GM21367 (cell line): Measurements from ENCODE around the gene TXNDC8.

Source experiments
- ATAC-seq: cut with Tn5 transposase; IDR thresholded peaks from one replicate; pipeline ENCODE4 v1.9.1; 2021; ENCODE audit not compliant: unreplicated experiment

The TXNDC8 gene

GRCh38 chr9:110282018-110282738, 55.5 kb downstream of the TXNDC8 start:
- no peak for ATAC-seq

- no peak for ATAC-seq
Observed at GRCh38 chr9:110278080-110278707, 59.5 kb downstream of the TXNDC8 start.

- ATAC-seq = no peak
Observed at GRCh38 chr9:110276781-110277180, 60.9 kb downstream of the TXNDC8 start.

- no peak for ATAC-seq
Observed at GRCh38 chr9:110270211-110270995, 67.3 kb downstream of the TXNDC8 start.

GRCh38 chr9:110266795-110267194, 70.9 kb downstream of the TXNDC8 start:
- no peak for ATAC-seq

- ATAC-seq = no peak
Observed at GRCh38 chr9:110261632-110262031, 76.0 kb downstream of the TXNDC8 start.

- ATAC-seq = no peak
Observed at GRCh38 chr9:110260911-110261310, 76.8 kb downstream of the TXNDC8 start.

GRCh38 chr9:110259566-110259965, 78.1 kb downstream of the TXNDC8 start:
- ATAC-seq = no peak

- no peak for ATAC-seq
Observed at GRCh38 chr9:110258690-110259091, 79.0 kb downstream of the TXNDC8 start.

GRCh38 chr9:110257956-110258355, 79.7 kb downstream of the TXNDC8 start:
- ATAC-seq = no peak

- ATAC-seq = peak; percentile 0
Observed at GRCh38 chr9:110257097-110257841, 80.4 kb downstream of the TXNDC8 start.

- peak; percentile 60 for ATAC-seq
Observed at GRCh38 chr9:110256380-110257096, 81.1 kb downstream of the TXNDC8 start, which contains the start of gene TXN. TSS of gene TXN (minus strand) at chr9:110256507. CDS start at chr9:110256435, 72 bp downstream.

- peak; percentile 12 for ATAC-seq
Observed at GRCh38 chr9:110255463-110256379, 81.9 kb downstream of the TXNDC8 start.

- ATAC-seq = no peak
Observed at GRCh38 chr9:110255034-110255462, 82.6 kb downstream of the TXNDC8 start.

GRCh38 chr9:110254500-110254899, 83.2 kb downstream of the TXNDC8 start:
- ATAC-seq = no peak
